Measurements from ENCODE around the gene MAP1LC3B.
"Not testable (repeated sequence)": the region's sequence is repeated elsewhere in the genome, so short reads cannot be mapped to it uniquely, and the experiment has no call there.

Gene MAP1LC3B

GRCh38 chr16:87383505-87384161 is 8.5 kb upstream of the MAP1LC3B start, which contains the start of gene FBXO31:
FBXO31 (minus strand) TSS chr16:87383776; CDS start chr16:87383744, 32 bp downstream.
- DNase-seq (ENCODE audit: low read depth in 1 of 2, low spot score in 1 of 2): peak; percentile 55 to 63
- no peak for TF ChIP-seq REST (IDR thresholded peaks at IDR 0.05; ENCODE audit: insufficient replicate concordance, low read depth)
- TF ChIP-seq CTCF (IDR thresholded peaks at IDR 0.05; ENCODE audit: insufficient read depth, low read length): no peak
- TF ChIP-seq GABPA (IDR thresholded peaks at IDR 0.05; ENCODE audit: low read depth): no peak

GRCh38 chr16:87384162-87384874 is 7.8 kb upstream of the MAP1LC3B start:
- peak in 1 of 2 experiments; percentile 22 for DNase-seq (ENCODE audit: low read depth in 1 of 2, low spot score in 1 of 2)
- H3K4me3 ChIP-seq (replicated peaks; ENCODE audit: insufficient read depth, low read length): peak overlapping the region; percentile 52
- H3K27me3 ChIP-seq (ENCODE audit: insufficient read depth, poor library complexity, severe bottlenecking): no peaks in the 10 kb centered on the region
- TF ChIP-seq GABPA (IDR thresholded peaks at IDR 0.05; ENCODE audit: low read depth) (no peak), SPI1 (IDR thresholded peaks at IDR 0.05; ENCODE audit: borderline replicate concordance, low read depth) (no peak), CTCF (IDR thresholded peaks at IDR 0.05; ENCODE audit: insufficient read depth, low read length) (no peak), REST (IDR thresholded peaks at IDR 0.05; ENCODE audit: insufficient replicate concordance, low read depth) (no peak), POLR2AphosphoS5 (IDR thresholded peaks at IDR 0.05; ENCODE audit: low read depth) (no peak)
- H3K27ac ChIP-seq (replicated peaks): peak overlapping the region; percentile 75

More at GRCh38 chr16:87383505-87384161, 8.5 kb upstream of the MAP1LC3B start, which contains the start of gene FBXO31:
- Histone ChIP-seq H3K4me3 (replicated peaks; ENCODE audit: insufficient read depth, low read length) (peak within 1 kb of the TSS; percentile 63), H3K27ac (replicated peaks) (peak within 1 kb of the TSS; percentile 75), H3K27me3 (ENCODE audit: insufficient read depth, poor library complexity, severe bottlenecking) (no peaks in the 10 kb centered on the region)

- H3K27ac ChIP-seq (replicated peaks); H3K4me3 ChIP-seq (replicated peaks; ENCODE audit: insufficient read depth, low read length); DNase-seq (ENCODE audit: low read depth in 1 of 2, low spot score in 1 of 2); H3K27me3 ChIP-seq (ENCODE audit: insufficient read depth, poor library complexity, severe bottlenecking): not testable (repeated sequence)
Measured at GRCh38 chr16:87384875-87385167, 7.3 kb upstream of the MAP1LC3B start.

- Histone ChIP-seq H3K27me3 (ENCODE audit: insufficient read depth, poor library complexity, severe bottlenecking) (no peaks in the 10 kb centered on the region), H3K27ac (replicated peaks) (peak overlapping the region; percentile 81), H3K4me3 (replicated peaks; ENCODE audit: insufficient read depth, low read length) (no peak overlapping the region)
- TF ChIP-seq POLR2AphosphoS5 (IDR thresholded peaks at IDR 0.05; ENCODE audit: low read depth): peak; percentile 67
- TF ChIP-seq CTCF (IDR thresholded peaks at IDR 0.05; ENCODE audit: insufficient read depth, low read length): no peak
- no peak for TF ChIP-seq SPI1 (IDR thresholded peaks at IDR 0.05; ENCODE audit: borderline replicate concordance, low read depth)
- TF ChIP-seq REST (IDR thresholded peaks at IDR 0.05; ENCODE audit: insufficient replicate concordance, low read depth): no peak
- DNase-seq (ENCODE audit: low read depth in 1 of 2, low spot score in 1 of 2): peak; percentile 90 to 93
Measured at GRCh38 chr16:87387942-87388817, 4.0 kb upstream of the MAP1LC3B start.

Data from HL-60 (cell line).